Islet precursor cell (in vitro differentiated cells): ENCODE measurements around the gene OSBPL1A.
"Not testable (repeated sequence)": the region's sequence is repeated elsewhere in the genome, so short reads cannot be mapped to it uniquely, and the experiment has no call there.

Experiments used
- DNase-seq: peaks from one replicate; pipeline ENCODE4 v3.0.0-alpha.2; 2018

The OSBPL1A gene

GRCh38 chr18:24177499-24178133 is 220.0 kb downstream of the OSBPL1A start:
- no peak for DNase-seq

GRCh38 chr18:24176727-24177416 is 220.8 kb downstream of the OSBPL1A start:
- DNase-seq, result peak; percentile 77

- no peak for DNase-seq
Measured at GRCh38 chr18:24173997-24174396, 223.6 kb downstream of the OSBPL1A start.

- no peak for DNase-seq
Measured at GRCh38 chr18:24170360-24170759, 227.3 kb downstream of the OSBPL1A start.

- no peak for DNase-seq
Measured at GRCh38 chr18:24168496-24168895, 229.1 kb downstream of the OSBPL1A start.

- DNase-seq, result no peak
Measured at GRCh38 chr18:24161304-24161703, 236.3 kb downstream of the OSBPL1A start.

GRCh38 chr18:24160086-24160485 is 237.5 kb downstream of the OSBPL1A start:
- no peak for DNase-seq

GRCh38 chr18:24157855-24158254 is 239.8 kb downstream of the OSBPL1A start:
- no peak for DNase-seq

GRCh38 chr18:24153397-24153796 is 244.2 kb downstream of the OSBPL1A start:
- DNase-seq, result no peak

GRCh38 chr18:24149591-24149990 is 248.0 kb downstream of the OSBPL1A start:
- DNase-seq, result not testable (repeated sequence)

- no peak for DNase-seq
Measured at GRCh38 chr18:24142376-24142775, 255.2 kb downstream of the OSBPL1A start.

GRCh38 chr18:24140697-24141096 is 256.9 kb downstream of the OSBPL1A start:
- DNase-seq, result no peak

GRCh38 chr18:24138789-24139616 is 258.6 kb downstream of the OSBPL1A start, which contains the start of gene CABYR:
Gene CABYR, plus strand, starts transcription at chr18:24139062. Its CDS starts 4,053 bp downstream, at chr18:24143115.
- DNase-seq, result peak; percentile 90

GRCh38 chr18:24138409-24138788 is 259.2 kb downstream of the OSBPL1A start:
- DNase-seq, result no peak

- DNase-seq, result no peak
Measured at GRCh38 chr18:24136967-24137373, 260.7 kb downstream of the OSBPL1A start.

- DNase-seq, result no peak
Measured at GRCh38 chr18:24130494-24130893, 267.1 kb downstream of the OSBPL1A start.

GRCh38 chr18:24128700-24129099 is 268.9 kb downstream of the OSBPL1A start:
- DNase-seq, result no peak

- DNase-seq, result no peak
Measured at GRCh38 chr18:24127735-24128134, 269.9 kb downstream of the OSBPL1A start.

- no peak for DNase-seq
Measured at GRCh38 chr18:24126155-24126961, 271.3 kb downstream of the OSBPL1A start.

GRCh38 chr18:24121625-24122024 is 276.0 kb downstream of the OSBPL1A start:
- DNase-seq, result no peak

GRCh38 chr18:24120676-24121075 is 276.9 kb downstream of the OSBPL1A start:
- DNase-seq, result no peak

GRCh38 chr18:24118750-24119577 is 278.7 kb downstream of the OSBPL1A start:
- peak; percentile 72 for DNase-seq
